Activated CD4-positive, CD25-positive, alpha-beta regulatory T cell treated with anti-CD3 and anti-CD28 coated beads, Interleukin-2, amount 50 U/mL, for 24 hours (primary cell): Measurements from ENCODE around the gene SEC14L5.
"Not testable (repeated sequence)": the region's sequence is repeated elsewhere in the genome, so short reads cannot be mapped to it uniquely, and the experiment has no call there.

Experiments used
- ATAC-seq, 2 donors: fragments of 150-1000 bp; cut with Tn5 transposase; one replicate each; pipeline ENCODE4 v1.10.0; 2021; ENCODE audit warnings: mild to moderate bottlenecking in 1 of 2, moderate library complexity in 1 of 2

The SEC14L5 gene

GRCh38 chr16:5042574-5043171 lies 84.5 kb downstream of the SEC14L5 start:
- ATAC-seq: no peak

- no peak for ATAC-seq
Measured at GRCh38 chr16:5044011-5044540, 85.9 kb downstream of the SEC14L5 start.

GRCh38 chr16:5044581-5044980 lies 86.5 kb downstream of the SEC14L5 start:
- not testable (repeated sequence) for ATAC-seq

- no peak for ATAC-seq
Measured at GRCh38 chr16:5045499-5046115, 87.5 kb downstream of the SEC14L5 start.

- no peak for ATAC-seq
Measured at GRCh38 chr16:5046914-5047313, 88.8 kb downstream of the SEC14L5 start.

- ATAC-seq: no peak
Measured at GRCh38 chr16:5054876-5055865, 97.0 kb downstream of the SEC14L5 start.

- ATAC-seq: peak; percentile 46 to 66
Measured at GRCh38 chr16:5056352-5056751, 98.2 kb downstream of the SEC14L5 start.

GRCh38 chr16:5058476-5058875 lies 100.3 kb downstream of the SEC14L5 start:
- no peak for ATAC-seq

GRCh38 chr16:5059386-5060072 lies 101.4 kb downstream of the SEC14L5 start:
- ATAC-seq: no peak

GRCh38 chr16:5060073-5060641 lies 102.0 kb downstream of the SEC14L5 start:
- no peak for ATAC-seq

- ATAC-seq: no peak
Measured at GRCh38 chr16:5062051-5062450, 103.9 kb downstream of the SEC14L5 start.

GRCh38 chr16:5062790-5063765 lies 104.9 kb downstream of the SEC14L5 start:
- ATAC-seq: no peak

- no peak for ATAC-seq
Measured at GRCh38 chr16:5064915-5065314, 106.8 kb downstream of the SEC14L5 start.

GRCh38 chr16:5065326-5065725 lies 107.2 kb downstream of the SEC14L5 start:
- ATAC-seq: no peak

GRCh38 chr16:5065813-5066212 lies 107.7 kb downstream of the SEC14L5 start, which contains the start of gene C16orf89:
Gene C16orf89, minus strand, starts transcription at chr16:5065956. Its CDS starts 48 bp downstream, at chr16:5065908.
- no peak for ATAC-seq

- ATAC-seq: no peak
Measured at GRCh38 chr16:5066511-5066910, 108.4 kb downstream of the SEC14L5 start.
